Measurements from ENCODE around the gene SNAI3. TPM values are rescaled to one million over a fixed set of nuclear protein-coding genes. Genes with fewer than 3 reads are reported as not detected.
A peak's percentile ranks its signal among the peaks of the same experiment; 100 is the strongest.

The SNAI3 gene
- total and polyA plus RNA-seq, 2 of the 8 experiments (the other 6 are each of a cell fraction or from before 2014, with no cell fraction given): 8.5 to 13.3 TPM

DNA sequence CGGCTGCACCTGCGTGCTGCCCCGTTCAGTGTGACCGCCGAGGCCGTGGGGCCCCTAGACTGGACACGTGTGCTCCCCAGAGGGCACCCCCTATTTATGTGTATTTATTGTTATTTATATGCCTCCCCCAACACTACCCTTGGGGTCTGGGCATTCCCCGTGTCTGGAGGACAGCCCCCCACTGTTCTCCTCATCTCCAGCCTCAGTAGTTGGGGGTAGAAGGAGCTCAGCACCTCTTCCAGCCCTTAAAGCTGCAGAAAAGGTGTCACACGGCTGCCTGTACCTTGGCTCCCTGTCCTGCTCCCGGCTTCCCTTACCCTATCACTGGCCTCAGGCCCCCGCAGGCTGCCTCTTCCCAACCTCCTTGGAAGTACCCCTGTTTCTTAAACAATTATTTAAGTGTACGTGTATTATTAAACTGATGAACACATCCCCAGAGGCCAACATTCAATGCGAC, 46.2 kb downstream of the SNAI3 start:
- Histone ChIP-seq H4K8ac (ENCODE audit: extremely low read depth, insufficient read depth, low read length) (peak overlapping the region; percentile 93; the same call in 1 of the 2 replicates), H3K4me3 (ENCODE audit: extremely low read depth in 1 of 4, insufficient read depth in 2 of 4, low read depth in 3 of 4, low read length in 4 of 4) (peak overlapping the region in 1 of 4 experiments; percentile 39; a peak in 2 of 8 replicates), H2BK120ac (replicated peaks; ENCODE audit: low read depth, low read length) (no peak overlapping the region), H3K4ac (replicated peaks; ENCODE audit: insufficient read length, low read depth, low read length) (no peak overlapping the region), H3K23me2 (ENCODE audit: low read depth, low read length) (peaks cover 3% of the 10 kb centered on the region), H3K9me3 (ENCODE audit: insufficient read depth in 2 of 2, low read depth in 1 of 2, low read length in 1 of 2) (no peaks in the 10 kb centered on the region), H4K20me1 (replicated peaks in 1 of 2; ENCODE audit: control insufficient read depth in 1 of 2, insufficient read depth in 2 of 2, low read length in 2 of 2) (peaks cover 0 to 3% of the 10 kb centered on the region in 2 experiments), H3K79me1 (ENCODE audit: low read depth, low read length) (no peaks in the 10 kb centered on the region), H2AFZ (ENCODE audit: low read length) (no peak overlapping the region), H3K56ac (replicated peaks; ENCODE audit: insufficient read length, low read depth, low read length) (no peak overlapping the region), H2AK5ac (ENCODE audit: low read depth, low read length) (peak overlapping the region; percentile 99; the same call in 1 of the 2 replicates), H2BK12ac (ENCODE audit: low read depth, low read length) (0 out of 2 replicates have a peak overlapping the region, but pooled peaks have one; percentile 63), H2BK5ac (ENCODE audit: low read depth, low read length) (peak overlapping the region; percentile 94; the same call in 1 of the 2 replicates), H3K36me3 (ENCODE audit: control insufficient read depth in 2 of 4, insufficient read depth in 4 of 4, low read length in 3 of 4) (peaks cover 0 to 5% (median 0%) of the 10 kb centered on the region in 4 experiments; a peak in 1 of 8 replicates), H3K27me3 (replicated peaks in 1 of 4; ENCODE audit: control insufficient read depth in 3 of 4, extremely low read depth in 1 of 4, insufficient read depth in 3 of 4, low read length in 3 of 4) (peaks cover 0 to 4% (median 1%) of the 10 kb centered on the region in 4 experiments; a peak in 2 of 7 replicates), H3K4me1 (replicated peaks in 1 of 4; ENCODE audit: control insufficient read depth in 3 of 4, insufficient read depth in 4 of 4, low read length in 3 of 4) (peaks cover 5 to 36% (median 24%) of the 10 kb centered on the region in 4 experiments), H3K79me2 (ENCODE audit: control insufficient read depth in 1 of 2, insufficient read depth in 2 of 2, low read length in 2 of 2) (no peaks in the 10 kb centered on the region), H3K27ac (ENCODE audit: low read depth, low read length) (no peak overlapping the region), H4K91ac (replicated peaks; ENCODE audit: insufficient read length, low read length) (peak overlapping the region; percentile 95), H4K5ac (ENCODE audit: insufficient read length, low read depth, low read length) (no peak overlapping the region), H2BK20ac (ENCODE audit: low read length) (no peak overlapping the region; the same call in 1 of the 2 replicates), H3K9ac (replicated peaks in 1 of 4; ENCODE audit: extremely low read depth in 1 of 4, low read depth in 3 of 4, low read length in 3 of 4) (no peak overlapping the region), H3K23ac (ENCODE audit: insufficient read length) (no peak overlapping the region), H3K14ac (ENCODE audit: insufficient read length) (no peak overlapping the region), H3K18ac (ENCODE audit: extremely low read depth, low read length) (no peak overlapping the region; the same call in 1 of the 2 replicates), H3K4me2 (ENCODE audit: insufficient read depth in 1 of 2, low read depth in 2 of 2, low read length in 2 of 2) (no peak overlapping the region), H2BK15ac (ENCODE audit: low read length) (peak overlapping the region; percentile 95; the same call in 1 of the 2 replicates)
- WGBS, 2 experiments (ENCODE audit: extremely low coverage in 1 of 2, insufficient coverage in 1 of 2, insufficient read length in 1 of 2, insufficient replicate concordance in 2 of 2, low coverage in 1 of 2, low lambda C conversion rate in 2 of 2, missing lambda C conversion rate in 1 of 2): 81% methylated on average over 12 of the region's 13 CpGs; no CpG with 5 or more reads in 1 of the 2 experiments
- POLR2A ChIA-PET (ENCODE audit: partially characterized antibody): interaction anchor here (1.0 to 3.5 kb wide), 5 partner anchors 9 to 81 kb away, joined by 3 to 35 read pairs (median 13); partner anchors contain the start of genes CYBA and MVD
- DNase-seq (ENCODE audit: low read depth in 1 of 2, low spot score in 2 of 2) (no peak), FAIRE-seq (no peak)
- CTCF ChIA-PET (ENCODE audit: partially characterized antibody): interaction anchor here (1.0 to 3.6 kb wide), 7 partner anchors 9 to 97 kb away, joined by 3 to 19 read pairs (median 6); no protein-coding TSS in a partner anchor

Measured in H1 (cell line).